ENCODE data around the gene NPHP4.

NPHP4 gene

GRCh38 chr1:6002714-6003501 is 10.7 kb upstream of the NPHP4 start:
- no peak for DNase-seq

GRCh38 chr1:6001992-6002576 is 9.9 kb upstream of the NPHP4 start:
- no peak for DNase-seq

GRCh38 chr1:6000444-6001288 is 8.4 kb upstream of the NPHP4 start:
- DNase-seq: no peak

- DNase-seq: no peak
Observed at GRCh38 chr1:5999711-6000443, 7.7 kb upstream of the NPHP4 start.

GRCh38 chr1:5998906-5999301 is 6.7 kb upstream of the NPHP4 start:
- no peak for DNase-seq

GRCh38 chr1:5998051-5998905 is 6.1 kb upstream of the NPHP4 start:
- no peak for DNase-seq

GRCh38 chr1:5997316-5997715 is 5.1 kb upstream of the NPHP4 start:
- DNase-seq: no peak

GRCh38 chr1:5996641-5997270 is 4.5 kb upstream of the NPHP4 start:
- DNase-seq: no peak

GRCh38 chr1:5995871-5996630 is 3.8 kb upstream of the NPHP4 start:
- DNase-seq: no peak

- no peak for DNase-seq
Observed at GRCh38 chr1:5994713-5995621, 2.7 kb upstream of the NPHP4 start.

GRCh38 chr1:5993556-5994491 is 1.6 kb upstream of the NPHP4 start:
- no peak for DNase-seq

- DNase-seq: no peak
Observed at GRCh38 chr1:5992814-5993555, 760 bp upstream of the NPHP4 start.

GRCh38 chr1:5991381-5992025 is 722 bp downstream of the NPHP4 start:
- no peak for DNase-seq

GRCh38 chr1:5990913-5991312 is 1.3 kb downstream of the NPHP4 start:
- no peak for DNase-seq

- DNase-seq: no peak
Observed at GRCh38 chr1:5989731-5990271, 2.4 kb downstream of the NPHP4 start.

- no peak for DNase-seq
Observed at GRCh38 chr1:5989286-5989605, 3.0 kb downstream of the NPHP4 start.
